HG03575 (cell line): Measurements from ENCODE around the gene MID2.
A peak's percentile ranks its signal among the peaks of the same experiment; 100 is the strongest.
"Not testable (repeated sequence)": the region's sequence is repeated elsewhere in the genome, so short reads cannot be mapped to it uniquely, and the experiment has no call there.

Experiments
- ATAC-seq: cut with Tn5 transposase; IDR thresholded peaks from one replicate; pipeline ENCODE4 v1.9.1; 2021; ENCODE audit not compliant: unreplicated experiment, insufficient number of reproducible peaks, low FRiP score; ENCODE audit errors: extremely low read depth

Gene MID2, protein sequence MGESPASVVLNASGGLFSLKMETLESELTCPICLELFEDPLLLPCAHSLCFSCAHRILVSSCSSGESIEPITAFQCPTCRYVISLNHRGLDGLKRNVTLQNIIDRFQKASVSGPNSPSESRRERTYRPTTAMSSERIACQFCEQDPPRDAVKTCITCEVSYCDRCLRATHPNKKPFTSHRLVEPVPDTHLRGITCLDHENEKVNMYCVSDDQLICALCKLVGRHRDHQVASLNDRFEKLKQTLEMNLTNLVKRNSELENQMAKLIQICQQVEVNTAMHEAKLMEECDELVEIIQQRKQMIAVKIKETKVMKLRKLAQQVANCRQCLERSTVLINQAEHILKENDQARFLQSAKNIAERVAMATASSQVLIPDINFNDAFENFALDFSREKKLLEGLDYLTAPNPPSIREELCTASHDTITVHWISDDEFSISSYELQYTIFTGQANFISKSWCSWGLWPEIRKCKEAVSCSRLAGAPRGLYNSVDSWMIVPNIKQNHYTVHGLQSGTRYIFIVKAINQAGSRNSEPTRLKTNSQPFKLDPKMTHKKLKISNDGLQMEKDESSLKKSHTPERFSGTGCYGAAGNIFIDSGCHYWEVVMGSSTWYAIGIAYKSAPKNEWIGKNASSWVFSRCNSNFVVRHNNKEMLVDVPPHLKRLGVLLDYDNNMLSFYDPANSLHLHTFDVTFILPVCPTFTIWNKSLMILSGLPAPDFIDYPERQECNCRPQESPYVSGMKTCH

GRCh38 chrX:107825698-107826237, at the start of gene MID2:
Gene MID2 (plus strand): TSS chrX:107825866. CDS start chrX:107826427, 561 bp downstream.
- no peak for ATAC-seq

DNA sequence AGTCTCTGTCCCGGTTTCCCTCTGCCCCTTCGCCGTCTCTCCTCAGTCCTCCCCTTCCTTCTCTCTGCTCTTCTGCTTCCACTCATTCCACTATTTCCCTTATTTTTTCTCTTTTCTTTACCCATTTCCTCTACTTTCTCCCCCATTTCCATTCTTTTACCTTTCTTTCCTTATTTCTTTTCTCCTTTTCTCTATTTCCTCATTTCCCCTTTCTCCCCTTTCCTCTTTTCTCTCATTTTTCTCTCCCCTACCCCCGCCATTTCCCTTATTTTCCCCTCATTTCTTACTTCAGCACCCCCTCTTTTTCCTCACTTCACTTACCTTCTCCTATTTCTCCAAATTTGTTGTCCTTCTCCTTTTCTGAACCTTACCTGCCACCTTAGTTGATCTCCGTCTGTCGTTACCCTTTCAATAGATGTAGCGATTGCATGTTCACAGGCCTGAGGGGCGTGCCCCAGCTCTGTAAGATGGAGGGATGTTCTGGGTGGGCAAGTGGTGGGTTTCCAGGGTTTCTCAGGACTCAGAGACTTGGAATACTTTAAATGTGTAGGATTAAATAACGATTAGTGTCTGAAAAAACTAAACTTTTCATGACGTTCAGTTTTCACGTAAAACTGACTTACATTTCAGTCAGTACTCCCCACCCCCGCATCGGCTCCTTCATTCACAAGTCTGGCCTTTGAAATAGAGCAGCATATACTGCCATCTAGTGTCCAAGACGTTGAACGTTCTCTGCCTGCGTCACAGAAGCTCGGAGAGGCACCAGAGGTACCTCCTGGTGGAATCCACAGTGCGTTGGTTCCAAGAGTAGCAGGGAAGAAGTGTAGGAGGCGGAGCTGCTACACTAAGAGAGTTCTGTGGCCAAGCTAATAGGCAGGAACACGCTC, 48.8 kb upstream of the MID2 start:
- peak; percentile 46 for ATAC-seq

DNA sequence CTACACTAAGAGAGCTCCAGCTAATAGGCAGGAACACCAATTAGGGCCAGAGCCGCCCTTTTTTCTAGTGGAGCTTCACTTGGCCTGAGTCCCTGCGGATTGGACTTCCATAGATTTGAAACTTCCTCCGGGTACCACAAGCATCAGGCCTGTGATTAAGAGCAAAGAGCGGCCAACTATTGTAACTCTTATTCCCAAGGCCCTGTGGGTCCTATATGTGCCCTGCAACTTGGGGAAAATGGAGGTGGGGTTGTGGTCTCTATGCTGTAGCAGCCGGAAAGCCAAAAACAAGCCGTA, 48.2 kb upstream of the MID2 start, which contains the start of gene NCBP2L:
Gene NCBP2L, plus strand, starts transcription at position 198 of the 297 bp plus-strand sequence. CDS start 16,488 bp downstream, outside the sequence.
- no peak for ATAC-seq

DNA sequence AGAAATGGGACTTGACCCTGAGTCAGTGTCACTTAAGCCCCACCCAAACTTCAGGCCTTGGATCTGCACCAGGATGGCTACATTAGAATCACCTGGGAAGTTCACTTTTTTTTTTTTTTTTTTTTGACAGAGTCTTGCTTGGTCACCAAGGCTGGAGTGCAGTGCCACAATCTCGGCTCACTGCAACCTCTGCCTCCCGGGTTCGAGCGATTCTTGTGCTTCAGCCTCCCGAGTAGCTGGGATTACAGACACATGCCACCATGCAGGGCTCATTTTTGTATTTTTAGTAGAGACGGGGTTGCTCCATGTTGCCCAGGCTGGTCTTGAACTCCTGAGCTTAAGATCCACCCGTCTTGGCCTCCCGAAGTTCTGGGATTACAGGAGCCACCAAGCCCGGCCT, 45.1 kb upstream of the MID2 start:
- no peak for ATAC-seq

- ATAC-seq, result no peak
Observed at GRCh38 chrX:107787827-107788226, 37.8 kb upstream of the MID2 start.

DNA sequence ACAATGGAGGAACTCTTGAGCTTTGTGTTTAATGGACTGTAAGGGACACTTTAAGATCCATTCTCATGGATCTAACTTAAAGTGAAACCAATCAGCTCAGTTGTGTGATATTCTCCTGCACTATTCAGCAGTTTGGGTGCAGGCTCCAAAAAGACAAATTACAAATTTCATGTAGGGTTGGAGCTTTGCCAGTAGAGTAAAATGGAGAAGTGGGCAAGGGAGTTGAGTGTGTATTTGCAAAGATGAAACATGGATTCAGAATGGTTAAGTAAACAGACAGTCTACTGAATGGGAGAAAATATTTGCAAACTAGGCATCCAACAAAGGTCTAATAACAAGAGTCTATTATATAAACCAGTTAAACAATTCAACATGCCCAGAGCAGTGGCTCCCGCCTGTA, 21.2 kb upstream of the MID2 start:
- ATAC-seq, result no peak

DNA sequence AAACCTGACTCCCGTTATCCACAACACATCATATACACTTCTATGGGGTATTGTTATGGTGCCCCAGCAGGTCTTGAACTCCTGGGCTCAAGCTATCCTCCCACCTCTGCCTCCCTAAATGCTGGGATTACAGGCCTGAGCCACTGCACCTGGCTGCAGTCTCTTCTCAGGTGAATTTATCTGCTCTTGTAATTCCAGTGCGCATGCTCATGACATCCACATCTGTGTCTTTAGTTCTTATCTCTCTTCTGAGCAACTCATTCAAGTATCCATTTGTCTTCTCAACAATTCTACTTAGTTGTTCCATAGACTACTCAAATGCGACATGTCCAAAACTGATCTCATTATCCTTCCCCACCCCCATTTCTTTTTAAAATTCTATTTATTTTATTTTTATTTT, 20.5 kb upstream of the MID2 start:
- no peak for ATAC-seq

DNA sequence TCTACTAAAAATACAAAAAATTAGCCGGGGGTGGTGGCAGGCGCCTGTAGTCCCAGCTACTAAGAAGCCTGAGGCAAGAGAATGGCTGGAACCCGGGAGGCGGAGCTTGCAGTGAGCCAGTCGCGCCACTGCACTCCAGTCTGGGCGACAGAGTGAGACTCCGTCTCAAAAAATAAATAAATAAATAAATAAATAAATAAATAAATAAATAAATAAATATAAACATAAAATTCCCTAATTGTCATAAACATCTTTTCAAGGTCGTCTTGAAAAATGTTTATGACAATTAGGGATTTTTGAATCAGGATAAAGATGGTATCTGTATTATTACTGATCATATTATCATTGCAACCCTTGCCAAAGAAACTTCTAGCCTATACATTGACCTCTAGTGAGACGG, 15.6 kb upstream of the MID2 start:
- not testable (repeated sequence) for ATAC-seq

DNA sequence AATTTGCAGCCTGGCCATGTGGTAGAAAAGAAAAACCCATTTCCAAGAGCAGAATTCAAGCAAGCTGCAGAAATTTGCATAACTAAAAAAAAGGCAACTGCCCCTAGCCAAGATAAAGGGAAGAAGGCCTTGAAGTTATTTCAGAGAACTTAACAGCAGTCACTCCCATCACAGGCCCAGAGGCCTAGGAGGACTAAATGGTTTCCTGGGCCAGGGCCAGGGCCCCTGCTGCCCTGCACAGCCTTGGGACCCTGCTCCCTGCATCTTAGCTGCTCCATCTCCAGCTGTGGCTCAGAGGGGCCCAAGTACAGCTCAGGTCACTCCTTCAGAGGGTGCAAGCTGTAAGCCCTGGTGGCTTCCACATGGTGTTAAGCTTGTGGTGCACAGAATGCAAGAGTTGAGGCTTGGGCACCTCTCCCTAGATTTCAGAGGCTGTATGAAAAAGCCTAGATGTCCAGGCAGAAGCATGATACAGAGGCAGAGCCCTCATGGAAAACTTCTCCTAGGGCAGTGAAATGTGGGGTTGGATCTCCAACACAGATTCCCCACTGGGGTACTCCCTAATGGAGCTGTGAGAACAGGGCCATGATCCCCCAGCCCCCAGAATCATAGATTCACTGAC, 6.7 kb upstream of the MID2 start:
- no peak for ATAC-seq

DNA sequence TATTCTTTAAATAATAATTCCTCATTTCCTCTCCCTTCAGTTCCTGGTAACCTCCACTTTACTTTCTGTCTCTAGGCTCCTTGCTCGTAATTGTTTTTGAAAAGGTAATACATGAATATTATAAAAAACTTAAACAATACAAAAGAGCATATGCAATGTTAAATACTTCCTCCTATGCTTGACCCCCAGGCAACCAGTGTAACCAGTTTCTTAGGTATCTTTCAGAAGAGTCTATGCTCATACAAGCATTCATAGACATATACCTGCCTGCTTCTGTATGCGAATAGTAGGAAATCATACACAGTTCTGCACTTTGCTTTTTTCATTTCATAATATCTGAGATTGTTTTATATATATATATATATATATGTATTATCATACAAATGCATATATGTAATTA, 2.6 kb upstream of the MID2 start:
- no peak for ATAC-seq

- ATAC-seq, result no peak
Observed at GRCh38 chrX:107823456-107823855, 2.2 kb upstream of the MID2 start.

DNA sequence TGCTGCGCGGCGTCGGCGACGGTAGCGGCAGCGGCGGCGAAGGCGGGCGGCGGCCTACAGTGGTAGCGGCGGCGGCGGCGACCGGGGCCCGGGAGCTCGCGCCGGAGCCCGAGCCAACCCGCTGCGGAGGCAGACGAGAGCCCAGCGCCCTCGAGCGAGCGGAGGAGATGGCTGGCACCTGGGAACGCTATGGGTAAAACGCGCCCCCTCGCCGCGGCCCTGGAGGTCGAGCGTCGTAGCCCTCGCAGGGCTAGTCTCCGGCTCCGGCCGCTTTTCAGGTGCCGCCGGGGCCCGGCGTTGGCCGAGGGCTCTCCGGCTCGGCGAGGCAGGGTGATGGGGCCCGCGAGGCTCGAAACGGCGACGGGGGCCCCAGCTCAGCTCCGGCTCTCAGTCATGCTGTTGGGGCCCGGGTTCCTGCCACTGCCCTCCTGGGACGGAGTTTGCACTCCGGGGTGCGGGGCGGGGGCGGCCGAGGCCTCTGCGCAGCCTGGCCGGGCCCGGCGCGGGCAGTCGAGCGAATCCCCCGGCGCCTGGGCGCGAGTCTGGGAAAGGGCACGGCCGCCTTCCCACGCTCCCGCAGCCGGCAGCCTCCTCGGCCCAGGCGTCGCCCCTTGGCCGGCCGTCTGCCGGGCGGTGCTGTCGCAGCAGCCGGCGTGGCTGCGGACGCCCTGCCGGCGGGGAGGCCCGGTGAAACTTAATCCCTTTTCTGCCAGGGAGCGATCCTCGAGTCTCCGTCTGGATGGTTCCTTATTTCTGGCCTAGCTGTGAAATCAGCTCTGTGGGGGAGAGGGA, 768 bp downstream of the MID2 start:
- ATAC-seq, result no peak

GRCh38 chrX:107827030-107827831, 1.6 kb downstream of the MID2 start:
- no peak for ATAC-seq

- ATAC-seq, result no peak
Observed at GRCh38 chrX:107827852-107828251, 2.2 kb downstream of the MID2 start.

- ATAC-seq, result no peak
Observed at GRCh38 chrX:107829878-107830277, 4.2 kb downstream of the MID2 start.

DNA sequence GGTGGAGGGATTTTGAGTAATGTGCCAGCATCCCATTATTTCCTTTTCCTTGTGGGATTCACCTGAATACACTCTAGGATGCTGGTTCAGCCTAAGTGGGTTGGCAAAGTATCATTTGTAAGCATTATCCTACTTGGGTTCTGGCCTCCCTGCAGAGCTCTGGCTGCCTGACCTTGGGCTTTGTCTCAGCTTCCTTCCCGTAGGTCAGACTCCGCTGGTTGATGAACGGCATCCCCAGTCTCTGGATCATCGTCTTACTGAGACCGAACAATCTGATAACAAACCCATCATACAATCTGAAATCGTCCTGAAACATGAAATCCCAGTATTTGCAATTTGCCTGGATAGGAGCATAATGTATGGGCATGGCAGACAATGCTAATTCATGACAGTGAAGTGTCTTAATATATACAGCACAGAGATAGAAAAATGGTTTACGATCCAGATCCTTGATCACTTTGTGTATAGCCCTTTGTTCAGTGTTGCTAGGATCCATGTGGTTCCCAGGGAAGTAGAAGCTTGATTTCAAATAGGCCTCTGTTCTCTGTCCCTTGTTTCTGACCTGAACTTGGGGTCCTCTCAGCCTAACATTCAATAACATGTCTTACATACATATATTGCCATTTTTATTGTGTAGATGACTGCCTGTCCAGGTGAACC, 5.5 kb downstream of the MID2 start:
- no peak for ATAC-seq
